H1 (cell line): Measurements from ENCODE around the gene ARHGAP22. TPM values are rescaled to one million over a fixed set of nuclear protein-coding genes. Genes with fewer than 3 reads are reported as not detected.
A peak's percentile ranks its signal among the peaks of the same experiment; 100 is the strongest.

Source experiments
- CTCF ChIA-PET: fragments of 300-600 bp; sonication (Branson Sonifier 250); formaldehyde crosslinking; loops from one replicate; lab custom pipeline; 2021; ENCODE audit not compliant: partially characterized antibody; lab: Charles Lee
- POLR2A ChIA-PET: fragments of 300-600 bp; sonication (Branson Sonifier 250); formaldehyde crosslinking; loops from one replicate; lab custom pipeline; 2021; ENCODE audit warnings: inconsistent platforms; ENCODE audit not compliant: partially characterized antibody; lab: Charles Lee
- DNase-seq, 2 experiments: peaks; one replicate each; pipeline versions ENCODE4 v3.0.0 to v3.0.0-alpha.2; 2010 to 2022; ENCODE audit warnings: low spot score in 2 of 2, low read depth in 1 of 2, mixed read lengths in 1 of 2
- FAIRE-seq: peaks from 2 replicates; lab custom pipeline; 2011; peaks lifted over from hg19 to GRCh38; lab: Jason Lieb, UNC
- H2AFZ ChIP-seq: 2 replicates; pipeline ENCODE4 v1.8.1; 2012; ENCODE audit warnings: low read length, inconsistent platforms
- H2AK5ac ChIP-seq: 2 replicates; pipeline ENCODE4 v1.6.1; 2013; ENCODE audit warnings: low read depth, low read length
- H2BK120ac ChIP-seq: replicated peaks from 2 replicates; pipeline ENCODE3; 2013; ENCODE audit warnings: low read depth, low read length, inconsistent platforms
- H2BK12ac ChIP-seq: 2 replicates; pipeline ENCODE4 v1.6.1; 2013; ENCODE audit warnings: low read depth, low read length
- H2BK15ac ChIP-seq: 2 replicates; pipeline ENCODE4 v1.6.1; 2013; ENCODE audit warnings: low read length
- H2BK20ac ChIP-seq: 2 replicates; pipeline ENCODE4 v1.6.1; 2013; ENCODE audit warnings: low read length
- H2BK5ac ChIP-seq: 2 replicates; pipeline ENCODE4 v1.6.1; 2013; ENCODE audit warnings: low read depth, low read length
- H3K14ac ChIP-seq: 2 replicates; pipeline ENCODE4 v1.6.1; 2013; ENCODE audit warnings: inconsistent platforms; ENCODE audit not compliant: insufficient read length
- H3K18ac ChIP-seq: 2 replicates; pipeline ENCODE4 v1.6.1; 2013; ENCODE audit warnings: low read length; ENCODE audit errors: extremely low read depth
- H3K23ac ChIP-seq: 2 replicates; pipeline ENCODE4 v1.6.1; 2013; ENCODE audit warnings: inconsistent platforms; ENCODE audit not compliant: insufficient read length
- H3K23me2 ChIP-seq: 2 replicates; pipeline ENCODE4 v1.6.1; 2013; ENCODE audit warnings: low read depth, low read length
- H3K27ac ChIP-seq: 2 replicates; pipeline ENCODE4 v1.6.1; 2011; ENCODE audit warnings: low read depth, low read length, inconsistent platforms
- H3K27me3 ChIP-seq, 4 experiments: replicated peaks in 1 of 4; 1 replicate in 1 of 4; 2 replicates in 3 of 4; pipeline versions ENCODE4 v1.6.1 to v1.8.1; 2011 to 2013; ENCODE audit warnings: low read length in 3 of 4, mild to moderate bottlenecking in 3 of 4, inconsistent platforms in 2 of 4, mixed read lengths in 2 of 4, moderate library complexity in 1 of 4; ENCODE audit not compliant: control insufficient read depth in 3 of 4, insufficient read depth in 3 of 4; ENCODE audit errors: extremely low read depth in 1 of 4
- H3K36me3 ChIP-seq, 4 experiments: 2 replicates each; pipeline versions ENCODE4 v1.6.1 to v1.8.1; 2011 to 2013; ENCODE audit warnings: mild to moderate bottlenecking in 4 of 4, low read length in 3 of 4, moderate library complexity in 2 of 4, control low read depth in 1 of 4, inconsistent platforms in 1 of 4; ENCODE audit not compliant: insufficient read depth in 4 of 4, control insufficient read depth in 2 of 4
- H3K4ac ChIP-seq: replicated peaks from 2 replicates; pipeline ENCODE3; 2013; ENCODE audit warnings: low read length, low read depth, mixed read lengths, inconsistent platforms; ENCODE audit not compliant: insufficient read length
- H3K4me1 ChIP-seq, 4 experiments: replicated peaks in 1 of 4; 1 replicate in 1 of 4; 2 replicates in 3 of 4; pipeline versions ENCODE4 v1.6.1 to v1.8.1; 2011 to 2013; ENCODE audit warnings: low read length in 3 of 4, inconsistent platforms in 2 of 4, mixed read lengths in 1 of 4; ENCODE audit not compliant: insufficient read depth in 4 of 4, control insufficient read depth in 3 of 4
- H3K4me2 ChIP-seq, 2 experiments: 2 replicates each; pipeline versions ENCODE4 v1.6.1 to v1.8.1; 2011 to 2013; ENCODE audit warnings: low read depth in 2 of 2, low read length in 2 of 2, control low read depth in 1 of 2, inconsistent platforms in 1 of 2, mild to moderate bottlenecking in 1 of 2; ENCODE audit not compliant: insufficient read depth in 1 of 2
- H3K4me3 ChIP-seq, 4 experiments: fragments of 200-600, 300-600 bp in 1 of 4; sonication (generic), shearing (Covaris generic), sonication (Bioruptor Twin) in 1 of 4; 2 replicates each; pipeline versions ENCODE4 v1.5.1 to v1.8.1; 2011 to 2016; ENCODE audit warnings: low read length in 4 of 4, low read depth in 3 of 4, control low read depth in 2 of 4, inconsistent platforms in 2 of 4, mild to moderate bottlenecking in 2 of 4, mixed read lengths in 1 of 4, moderate library complexity in 1 of 4; ENCODE audit not compliant: insufficient read depth in 2 of 4; ENCODE audit errors: extremely low read depth in 1 of 4
- H3K56ac ChIP-seq: replicated peaks from 2 replicates; pipeline ENCODE3; 2013; ENCODE audit warnings: low read depth, mild to moderate bottlenecking, mixed read lengths, low read length, inconsistent platforms; ENCODE audit not compliant: insufficient read length
- H3K79me1 ChIP-seq: 2 replicates; pipeline ENCODE4 v1.6.1; 2013; ENCODE audit warnings: low read depth, low read length, control low read depth
- H3K79me2 ChIP-seq, 2 experiments: 2 replicates each; pipeline versions ENCODE4 v1.6.1 to v1.8.1; 2012 to 2013; ENCODE audit warnings: low read length in 2 of 2, mild to moderate bottlenecking in 2 of 2, inconsistent platforms in 1 of 2; ENCODE audit not compliant: insufficient read depth in 2 of 2, control insufficient read depth in 1 of 2
- H3K9ac ChIP-seq, 4 experiments: replicated peaks in 1 of 4; 1 replicate in 1 of 4; 2 replicates in 3 of 4; pipeline versions ENCODE4 v1.6.1 to v1.8.1; 2011 to 2013; ENCODE audit warnings: low read depth in 3 of 4, low read length in 3 of 4, control low read depth in 2 of 4, mild to moderate bottlenecking in 2 of 4, moderate library complexity in 2 of 4, inconsistent platforms in 1 of 4; ENCODE audit errors: extremely low read depth in 1 of 4
- H3K9me3 ChIP-seq, 2 experiments: 2 replicates each; pipeline versions ENCODE4 v1.6.1 to v1.8.1; 2012 to 2013; ENCODE audit warnings: mild to moderate bottlenecking in 2 of 2, moderate library complexity in 2 of 2, control low read depth in 1 of 2, inconsistent platforms in 1 of 2, low read depth in 1 of 2, low read length in 1 of 2, mixed read lengths in 1 of 2; ENCODE audit not compliant: insufficient read depth in 2 of 2
- H4K20me1 ChIP-seq, 2 experiments: replicated peaks in 1 of 2; 2 replicates each; pipeline versions ENCODE3 to v1.8.1; 2011 to 2013; ENCODE audit warnings: inconsistent platforms in 2 of 2, low read length in 2 of 2, mild to moderate bottlenecking in 1 of 2; ENCODE audit not compliant: insufficient read depth in 2 of 2, control insufficient read depth in 1 of 2
- H4K5ac ChIP-seq: 2 replicates; pipeline ENCODE4 v1.6.1; 2013; ENCODE audit warnings: low read length, low read depth, mixed read lengths, inconsistent platforms; ENCODE audit not compliant: insufficient read length
- H4K8ac ChIP-seq: 2 replicates; pipeline ENCODE4 v1.8.0; 2013; ENCODE audit warnings: mild to moderate bottlenecking, moderate library complexity, low read length, inconsistent platforms; ENCODE audit not compliant: insufficient read depth; ENCODE audit errors: extremely low read depth
- H4K91ac ChIP-seq: replicated peaks from 2 replicates; pipeline ENCODE3; 2013; ENCODE audit warnings: low read length, mixed read lengths, inconsistent platforms; ENCODE audit not compliant: insufficient read length
- BCL11A ChIP-seq, 2 experiments: IDR thresholded peaks; one replicate each; pipeline ENCODE4 v1.6.1; 2011; ENCODE audit warnings: low read depth in 2 of 2, low read length in 2 of 2, mild to moderate bottlenecking in 2 of 2
- CEBPB ChIP-seq: IDR thresholded peaks from 2 replicates; pipeline ENCODE4 v1.6.1; 2012; ENCODE audit warnings: low read depth, low read length
- CTBP2 ChIP-seq: IDR thresholded peaks from 2 replicates; pipeline ENCODE4 v1.7.0; 2011; ENCODE audit warnings: borderline replicate concordance, mild to moderate bottlenecking, moderate library complexity, mixed read lengths, low read length; ENCODE audit not compliant: insufficient read depth, insufficient read length
- E2F6 ChIP-seq: IDR thresholded peaks from 2 replicates; pipeline ENCODE4 v1.6.1; 2012; ENCODE audit warnings: inconsistent platforms
- GABPA ChIP-seq: IDR thresholded peaks from 2 replicates; pipeline ENCODE4 v1.6.1; 2011; ENCODE audit warnings: mild to moderate bottlenecking, low read length, moderate library complexity, borderline replicate concordance; ENCODE audit not compliant: insufficient read depth
- GTF2F1 ChIP-seq: IDR thresholded peaks from 2 replicates; pipeline ENCODE4 v1.6.1; 2012; ENCODE audit warnings: low read depth, low read length, improper control_type of control experiment, borderline replicate concordance
- JUN ChIP-seq: IDR thresholded peaks from 2 replicates; pipeline ENCODE4 v1.6.1; 2011; ENCODE audit warnings: low read depth, mild to moderate bottlenecking, improper control_type of control experiment, low read length
- KDM4A ChIP-seq: IDR thresholded peaks from one replicate; pipeline ENCODE4 v1.7.1; 2012; ENCODE audit warnings: low read depth, mild to moderate bottlenecking, moderate library complexity, low read length, inconsistent platforms; ENCODE audit not compliant: severe bottlenecking
- RFX5 ChIP-seq: IDR thresholded peaks from 2 replicates; pipeline ENCODE4 v1.6.1; 2011; ENCODE audit warnings: low read depth, low read length, improper control_type of control experiment, borderline replicate concordance
- SRF ChIP-seq: IDR thresholded peaks from 2 replicates; pipeline ENCODE4 v1.6.1; 2011; ENCODE audit warnings: mild to moderate bottlenecking, low read depth, low read length, moderate library complexity
- TAF1 ChIP-seq: IDR thresholded peaks from 2 replicates; pipeline ENCODE4 v1.6.1; 2011; ENCODE audit warnings: mild to moderate bottlenecking, low read depth, low read length
- TAF7 ChIP-seq: optimal IDR thresholded peaks from 2 replicates; pipeline ENCODE3; 2011; ENCODE audit warnings: low read depth, mild to moderate bottlenecking, inconsistent platforms, low read length, moderate library complexity, borderline replicate concordance
- ZNF274 ChIP-seq: IDR thresholded peaks from 2 replicates; pipeline ENCODE4 v1.7.0; 2012; ENCODE audit warnings: low read length, borderline replicate concordance; ENCODE audit errors: extremely low read depth
- WGBS, 2 experiments: shearing (Covaris generic) in 1 of 2; methylation state at CpG; one replicate each; pipeline versions ENCODE4 v1.1.6 to v1.1.7; 2013 to 2015; ENCODE audit warnings: low lambda C conversion rate in 2 of 2, mixed read lengths in 2 of 2, inconsistent platforms in 1 of 2, low coverage in 1 of 2, missing lambda C conversion rate in 1 of 2; ENCODE audit not compliant: insufficient replicate concordance in 2 of 2, insufficient coverage in 1 of 2, insufficient read length in 1 of 2; ENCODE audit errors: extremely low coverage in 1 of 2, missing lambda C conversion rate in 1 of 2; 5-methylcytosine and 5-hydroxymethylcytosine counted together
- polyA plus RNA-seq, 7 experiments: library from polyadenylated mRNA; depleted of rRNA in 3 of 7; stranded (reverse) in 5 of 7; unstranded in 2 of 7; fragments of >200 nt in 5 of 7; fragments of 200-250 nt in 2 of 7; gene quantifications; 1 replicate in 5 of 7; 2 replicates in 1 of 7; 4 replicates in 1 of 7; pipeline versions ENCODE4 v1.2.1 to v1.2.3, GENCODE V29; 2011 to 2013; ENCODE audit warnings: missing spikeins in 2 of 7, mixed read lengths in 2 of 7
- total RNA-seq: library from RNA; stranded (reverse); fragmentation: NEBNext Ultra II Directional; extraction: Animal tissue kit (Norgen Biotek cat#: 25700); gene quantifications from 2 replicates; pipeline ENCODE4 v1.2.1, GENCODE V29; 2021

ARHGAP22 gene
- total and polyA plus RNA-seq, 2 of the 8 experiments (the other 6 are each of a cell fraction or from before 2014, with no cell fraction given), result 3.6 to 11.2 TPM

- Histone ChIP-seq H3K79me2 (no peaks in the 10 kb centered on the region), H3K4me3 (no peak overlapping the region), H3K23ac (no peak overlapping the region), H3K4me2 (no peak overlapping the region), H3K27me3 (no peaks in the 10 kb centered on the region), H3K4me1 (no peaks in the 10 kb centered on the region; a peak in 1 of 7 replicates), H3K27ac (no peak overlapping the region), H2AFZ (no peak overlapping the region), H3K9me3 (no peaks in the 10 kb centered on the region), H3K23me2 (no peaks in the 10 kb centered on the region; the same call in 1 of the 2 replicates), H4K8ac (no peak overlapping the region), H2AK5ac (no peak overlapping the region), H3K9ac (no peak overlapping the region), H4K20me1 (peaks cover 0 to 6% of the 10 kb centered on the region in 2 experiments), H2BK20ac (no peak overlapping the region), H4K5ac (no peak overlapping the region), H4K91ac (no peak overlapping the region), H3K4ac (no peak overlapping the region), H2BK15ac (no peak overlapping the region), H2BK12ac (no peak overlapping the region), H3K36me3 (no peaks in the 10 kb centered on the region), H3K14ac (no peak overlapping the region), H3K79me1 (peaks cover 2% of the 10 kb centered on the region; the same call in 1 of the 2 replicates), H3K18ac (no peak overlapping the region), H3K56ac (no peak overlapping the region), H2BK120ac (no peak overlapping the region), H2BK5ac (no peak overlapping the region)
- DNase-seq (peak in 1 of 2 experiments; percentile 39), FAIRE-seq (no peak)
- TF ChIP-seq SRF (no peak), TAF1 (no peak), GTF2F1 (no peak), CEBPB (no peak), CTBP2 (no peak), BCL11A (IDR thresholded peaks at IDR 0.05; ENCODE audit: low read depth in 2 of 2, low read length in 2 of 2) (no peak), JUN (no peak), ZNF274 (no peak), TAF7 (no peak), RFX5 (no peak), E2F6 (no peak), GABPA (no peak), KDM4A (no peak)
- WGBS, 2 experiments, result 88% methylated on average over 6 of the region's 6 CpGs; no CpG with 5 or more reads in 1 of the 2 experiments
- ChIA-PET POLR2A (interaction anchor here (1.3 kb wide), 1 partner anchor 10 kb away, joined by 3 read pairs; no protein-coding TSS in a partner anchor), CTCF (interaction anchor here (0.8 to 12.0 kb wide), 5 partner anchors 14 to 121 kb away, joined by 3 to 87 read pairs (median 3); no protein-coding TSS in a partner anchor)
Measured at GRCh38 chr10:48490946-48491345, 113.9 kb downstream of the ARHGAP22 start.
